Activated CD4-positive, alpha-beta T cell treated with anti-CD3 and anti-CD28 coated beads, Interleukin-2, amount 50 U/mL, for 16 hours (primary cell): ENCODE data around the gene HOXA7.

Experiments
- DNase-seq: peaks from one replicate; pipeline ENCODE4 v3.0.0-alpha.2; 2020

HOXA7 gene

GRCh38 chr7:27145914-27146412 lies 10.5 kb downstream of the HOXA7 start:
- no peak for DNase-seq

GRCh38 chr7:27145165-27145913 lies 11.1 kb downstream of the HOXA7 start:
- DNase-seq, result no peak

GRCh38 chr7:27144781-27145164 lies 11.7 kb downstream of the HOXA7 start:
- DNase-seq, result no peak

GRCh38 chr7:27143950-27144780 lies 12.3 kb downstream of the HOXA7 start:
- DNase-seq, result no peak

GRCh38 chr7:27143023-27143949 lies 13.2 kb downstream of the HOXA7 start, which contains the start of gene HOXA5:
HOXA5 (minus strand) TSS chr7:27143681; CDS start chr7:27143607, 74 bp downstream.
- peak; percentile 25 for DNase-seq

GRCh38 chr7:27142580-27143022 lies 13.9 kb downstream of the HOXA7 start:
- no peak for DNase-seq

GRCh38 chr7:27141923-27142579 lies 14.4 kb downstream of the HOXA7 start:
- DNase-seq, result no peak

GRCh38 chr7:27141137-27141922 lies 15.1 kb downstream of the HOXA7 start:
- no peak for DNase-seq

GRCh38 chr7:27140126-27140857 lies 16.2 kb downstream of the HOXA7 start:
- no peak for DNase-seq

GRCh38 chr7:27139334-27140125 lies 16.9 kb downstream of the HOXA7 start:
- DNase-seq, result no peak

- no peak for DNase-seq
Observed at GRCh38 chr7:27138985-27139333, 17.5 kb downstream of the HOXA7 start.

- DNase-seq, result no peak
Observed at GRCh38 chr7:27138472-27138871, 18.0 kb downstream of the HOXA7 start.

GRCh38 chr7:27137640-27138315 lies 18.7 kb downstream of the HOXA7 start:
- DNase-seq, result no peak

GRCh38 chr7:27134392-27134791 lies 22.1 kb downstream of the HOXA7 start:
- peak; percentile 84 for DNase-seq

- no peak for DNase-seq
Observed at GRCh38 chr7:27133409-27134231, 22.9 kb downstream of the HOXA7 start.

- no peak for DNase-seq
Observed at GRCh38 chr7:27132978-27133377, 23.5 kb downstream of the HOXA7 start.

GRCh38 chr7:27132214-27132613 lies 24.3 kb downstream of the HOXA7 start:
- no peak for DNase-seq

GRCh38 chr7:27131390-27131819 lies 25.1 kb downstream of the HOXA7 start:
- no peak for DNase-seq
